Stimulated activated CD4-positive, alpha-beta T cell treated with anti-CD3 and anti-CD28 coated beads, Interleukin-12 subunit alpha, Interleukin-12 subunit beta, amount 100 ng/mL, for 24 hours (primary cell): Measurements from ENCODE around the gene PARD3.

Experiments used
- DNase-seq, 2 experiments: peaks; one replicate each; pipeline ENCODE4 v3.0.0-alpha.2; 2020; ENCODE audit warnings: low read depth in 2 of 2

The PARD3 gene

GRCh38 chr10:34137201-34137600 is 677.9 kb downstream of the PARD3 start:
- DNase-seq = no peak

GRCh38 chr10:34135515-34135914 is 679.6 kb downstream of the PARD3 start:
- DNase-seq = no peak

- DNase-seq = no peak
These were observed 680.5 kb downstream of the PARD3 start for GRCh38 chr10:34134602-34135001.

GRCh38 chr10:34133406-34133805 is 681.7 kb downstream of the PARD3 start:
- DNase-seq = no peak

GRCh38 chr10:34131152-34131551 is 683.9 kb downstream of the PARD3 start:
- DNase-seq = no peak

- DNase-seq = no peak
These were observed 687.4 kb downstream of the PARD3 start for GRCh38 chr10:34127676-34128075.

- no peak for DNase-seq
These were observed 688.5 kb downstream of the PARD3 start for GRCh38 chr10:34126371-34127151.

- DNase-seq = no peak
These were observed 689.4 kb downstream of the PARD3 start for GRCh38 chr10:34125702-34126101.

GRCh38 chr10:34124522-34125035 is 690.5 kb downstream of the PARD3 start:
- no peak for DNase-seq

GRCh38 chr10:34121781-34122622 is 693.1 kb downstream of the PARD3 start:
- DNase-seq = no peak

GRCh38 chr10:34121125-34121753 is 693.9 kb downstream of the PARD3 start:
- DNase-seq = no peak

GRCh38 chr10:34119456-34119855 is 695.6 kb downstream of the PARD3 start:
- DNase-seq = no peak

- DNase-seq = no peak
These were observed 698.3 kb downstream of the PARD3 start for GRCh38 chr10:34116681-34117271.

GRCh38 chr10:34116220-34116641 is 698.9 kb downstream of the PARD3 start:
- DNase-seq = no peak

- DNase-seq = no peak
These were observed 700.2 kb downstream of the PARD3 start for GRCh38 chr10:34114914-34115313.

GRCh38 chr10:34113504-34114225 is 701.4 kb downstream of the PARD3 start:
- DNase-seq = no peak

GRCh38 chr10:34112171-34112782 is 702.8 kb downstream of the PARD3 start:
- DNase-seq = no peak

- DNase-seq = no peak
These were observed 703.9 kb downstream of the PARD3 start for GRCh38 chr10:34111179-34111578.

GRCh38 chr10:34109952-34110702 is 705.0 kb downstream of the PARD3 start:
- DNase-seq = no peak

GRCh38 chr10:34109495-34109894 is 705.6 kb downstream of the PARD3 start:
- DNase-seq = no peak
